Uterus (tissue), 4 donors: ENCODE results near the gene CPSF3. TPM values are rescaled to one million over a fixed set of nuclear protein-coding genes. Genes with fewer than 3 reads are reported as not detected.

Experiments used
- DNase-seq, 2 donors: peaks; one replicate each; pipeline ENCODE4 v3.0.0-alpha.2; 2019 to 2020
- H3K27ac ChIP-seq, 2 donors: fragments of 200-600 bp; sonication (generic); 1 replicate in 1 of 2; 2 replicates in 1 of 2; pipeline ENCODE4 v1.5.1; 2016 to 2018
- H3K27me3 ChIP-seq, 2 donors: fragments of 200-600 bp; sonication (generic); one replicate each; pipeline ENCODE4 v1.5.1; 2018 to 2019; ENCODE audit warnings: control low read depth in 1 of 2
- H3K36me3 ChIP-seq, 2 donors: fragments of 200-600 bp; sonication (generic); one replicate each; pipeline ENCODE4 v1.5.1; 2019; ENCODE audit warnings: control low read depth in 1 of 2
- H3K4me1 ChIP-seq, 2 donors: fragments of 200-600 bp; sonication (generic); one replicate each; pipeline ENCODE4 v1.5.1; 2018 to 2019; ENCODE audit warnings: control low read depth in 1 of 2
- H3K4me3 ChIP-seq, 2 donors: fragments of 200-600 bp; sonication (generic); 1 replicate in 1 of 2; 2 replicates in 1 of 2; pipeline ENCODE4 v1.5.1; 2018 to 2019; ENCODE audit warnings: mild to moderate bottlenecking in 1 of 2
- H3K9me3 ChIP-seq, 2 donors: fragments of 200-600 bp; sonication (generic); one replicate each; pipeline ENCODE4 v1.5.1; 2019; ENCODE audit warnings: control low read depth in 1 of 2
- POLR2A ChIP-seq, 2 donors: fragments of 450-650 bp; IDR thresholded peaks; one replicate each; pipeline ENCODE4 v1.6.1; 2016; ENCODE audit warnings: antibody characterized with exemption in 2 of 2, mild to moderate bottlenecking in 1 of 2, moderate library complexity in 1 of 2
- intact Hi-C: fragments of 100-400 bp; cut with DNase I; formaldehyde crosslinking; loops from one replicate; pipeline ENCODE4 v1.15.1; 2023; ENCODE audit warnings: low total_unique reads
- total RNA-seq, 4 donors: library from RNA; depleted of rRNA in 3 of 4; stranded (reverse); fragments of >200 nt in 3 of 4; gene quantifications; one replicate each; pipeline versions ENCODE4 v1.1.0 to v1.2.4, GENCODE V29; 2014 to 2023
- TF ChIP-seq, protein P1 (sequence below), 4 experiments: fragments of 200-600 bp in 2 of 4; fragments of 450-650 bp in 2 of 4; sonication (generic) in 2 of 4; IDR thresholded peaks; one replicate each; pipeline ENCODE4 v1.5.1; 2016 to 2019; ENCODE audit warnings: antibody characterized with exemption in 4 of 4, mild to moderate bottlenecking in 2 of 4, moderate library complexity in 1 of 4
- donor health status: DM: yes; HTN: yes; CAD: no.

The CPSF3 gene
- total RNA-seq, 4 donors from 2014 or later, result 7.2 to 45.2 (median 30.3) TPM

DNA sequence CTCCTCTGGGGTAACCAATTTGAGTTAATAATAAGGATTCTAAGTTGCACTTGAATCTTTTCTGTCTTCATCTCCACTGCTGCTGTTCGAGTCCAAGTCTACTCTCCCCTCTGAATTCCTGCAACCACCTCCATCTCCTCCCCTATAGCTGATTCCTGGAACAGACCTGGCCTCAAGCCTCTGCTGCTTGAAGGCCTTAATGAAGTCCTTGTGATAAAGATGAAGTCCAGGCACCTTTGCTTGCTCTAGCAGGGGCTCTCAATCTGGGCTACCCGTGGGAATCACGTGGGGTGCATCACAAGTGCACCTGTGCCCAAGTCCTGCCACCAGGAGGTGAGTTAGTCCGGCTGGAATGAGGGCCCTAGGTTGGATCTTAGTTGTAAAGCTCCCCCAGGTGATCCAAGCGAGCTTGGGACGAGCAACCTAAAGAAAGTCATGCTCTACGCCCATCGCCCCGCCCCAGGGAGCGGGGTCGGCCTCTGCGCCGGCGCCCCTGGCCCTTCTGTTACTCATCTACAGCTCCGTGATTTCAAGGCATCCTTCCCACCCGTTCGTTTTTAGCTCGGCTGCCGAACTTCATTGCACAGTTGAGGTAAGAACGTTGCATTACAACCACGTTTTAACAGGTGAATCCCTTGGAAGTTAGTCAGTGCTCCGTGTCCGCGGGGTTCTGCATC is 50.0 kb downstream of the CPSF3 start:
- Histone ChIP-seq H3K4me3 (peak overlapping the region; percentile 83 to 91), H3K4me1 (no peaks in the 10 kb centered on the region), H3K9me3 (no peaks in the 10 kb centered on the region), H3K27ac (peak overlapping the region; percentile 80 to 91), H3K27me3 (no peaks in the 10 kb centered on the region), H3K36me3 (no peaks in the 10 kb centered on the region)
- DNase-seq, result no peak
- intact Hi-C loops, result no loop called here
- TF ChIP-seq, protein P1, sequence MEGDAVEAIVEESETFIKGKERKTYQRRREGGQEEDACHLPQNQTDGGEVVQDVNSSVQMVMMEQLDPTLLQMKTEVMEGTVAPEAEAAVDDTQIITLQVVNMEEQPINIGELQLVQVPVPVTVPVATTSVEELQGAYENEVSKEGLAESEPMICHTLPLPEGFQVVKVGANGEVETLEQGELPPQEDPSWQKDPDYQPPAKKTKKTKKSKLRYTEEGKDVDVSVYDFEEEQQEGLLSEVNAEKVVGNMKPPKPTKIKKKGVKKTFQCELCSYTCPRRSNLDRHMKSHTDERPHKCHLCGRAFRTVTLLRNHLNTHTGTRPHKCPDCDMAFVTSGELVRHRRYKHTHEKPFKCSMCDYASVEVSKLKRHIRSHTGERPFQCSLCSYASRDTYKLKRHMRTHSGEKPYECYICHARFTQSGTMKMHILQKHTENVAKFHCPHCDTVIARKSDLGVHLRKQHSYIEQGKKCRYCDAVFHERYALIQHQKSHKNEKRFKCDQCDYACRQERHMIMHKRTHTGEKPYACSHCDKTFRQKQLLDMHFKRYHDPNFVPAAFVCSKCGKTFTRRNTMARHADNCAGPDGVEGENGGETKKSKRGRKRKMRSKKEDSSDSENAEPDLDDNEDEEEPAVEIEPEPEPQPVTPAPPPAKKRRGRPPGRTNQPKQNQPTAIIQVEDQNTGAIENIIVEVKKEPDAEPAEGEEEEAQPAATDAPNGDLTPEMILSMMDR (IDR thresholded peaks at IDR 0.05), result no peak
- no peak for TF ChIP-seq POLR2A (IDR thresholded peaks at IDR 0.05)

DNA sequence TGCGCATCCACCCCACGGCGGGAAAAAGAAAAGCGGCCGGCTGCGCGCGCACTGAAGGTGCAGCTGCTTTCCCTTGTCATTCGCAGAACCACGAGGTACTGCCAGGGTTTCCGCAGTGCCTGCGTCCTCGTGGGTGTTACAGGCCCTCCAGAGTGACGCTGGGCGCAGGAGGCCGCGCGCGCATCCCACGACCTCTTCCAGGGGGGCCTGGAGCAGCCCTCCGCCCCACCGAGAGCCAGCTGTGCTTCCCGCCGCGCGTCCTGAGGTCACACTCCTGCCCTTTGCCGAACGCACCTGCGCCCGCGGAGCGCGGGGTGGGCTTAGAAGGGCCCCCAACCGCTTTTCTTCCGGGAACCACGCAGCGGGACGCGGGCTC is 50.5 kb downstream of the CPSF3 start:
- TF ChIP-seq, protein P1 (IDR thresholded peaks at IDR 0.05), result no peak
- TF ChIP-seq POLR2A (IDR thresholded peaks at IDR 0.05), result no peak
- DNase-seq, result peak; percentile 52 to 57
- intact Hi-C loops, result no loop called here

DNA sequence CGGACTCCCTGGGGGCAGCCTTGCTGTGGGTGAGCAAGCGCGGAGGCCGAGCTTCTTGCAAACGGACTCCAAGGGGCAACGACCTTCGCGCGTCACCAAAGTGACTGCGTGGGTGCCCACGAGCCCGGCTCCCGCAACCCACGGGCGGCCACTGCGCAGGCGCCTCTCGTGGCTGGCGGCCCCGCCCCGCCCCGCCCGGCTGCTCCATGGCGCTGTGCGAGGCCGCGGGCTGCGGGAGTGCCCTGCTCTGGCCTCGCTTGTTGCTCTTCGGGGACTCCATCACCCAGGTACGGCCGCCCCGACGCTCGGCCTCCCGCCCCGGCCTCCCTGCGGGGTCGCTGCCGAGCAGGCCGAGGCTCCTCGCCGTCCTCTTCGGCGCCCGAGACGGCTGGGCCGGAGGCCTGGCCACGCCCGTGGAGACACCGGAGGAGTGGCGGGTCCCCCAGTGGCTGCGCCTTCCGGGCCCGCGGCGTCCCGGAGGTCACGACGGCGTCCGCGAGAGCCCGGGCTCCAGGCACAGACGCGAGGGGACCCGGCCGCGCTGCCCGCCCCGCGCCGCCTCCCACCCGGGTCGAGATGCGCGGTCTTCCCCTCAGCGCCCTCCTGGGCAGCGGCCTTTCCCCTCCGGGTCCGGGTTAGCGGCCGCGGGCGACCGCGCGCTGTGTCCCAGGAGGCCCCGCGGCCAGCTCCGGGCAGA is 51.1 kb downstream of the CPSF3 start, which contains the start of gene IAH1:
Gene IAH1 (plus strand): TSS at position 191 of the 697 bp plus-strand sequence. CDS start 16 bp downstream, at position 207.
- intact Hi-C loops, result no loop called here
- Histone ChIP-seq H3K27ac (peak within 1 kb of the TSS; percentile 80 to 91), H3K4me3 (peak within 1 kb of the TSS; percentile 83 to 91), H3K27me3 (no peaks in the 10 kb centered on the region), H3K4me1 (no peaks in the 10 kb centered on the region), H3K9me3 (no peaks in the 10 kb centered on the region), H3K36me3 (no peaks in the 10 kb centered on the region)
- DNase-seq, result peak; percentile 48 to 64
- TF ChIP-seq, protein P1 (IDR thresholded peaks at IDR 0.05), result no peak
- TF ChIP-seq POLR2A (IDR thresholded peaks at IDR 0.05), result peak in 1 of 2 donors; percentile 65

More for the DNA sequence above, 50.5 kb downstream of the CPSF3 start:
- Histone ChIP-seq H3K27ac (peak overlapping the region; percentile 80 to 91), H3K36me3 (no peaks in the 10 kb centered on the region), H3K4me3 (peak overlapping the region; percentile 83 to 91), H3K9me3 (no peaks in the 10 kb centered on the region), H3K27me3 (no peaks in the 10 kb centered on the region), H3K4me1 (no peaks in the 10 kb centered on the region)

DNA sequence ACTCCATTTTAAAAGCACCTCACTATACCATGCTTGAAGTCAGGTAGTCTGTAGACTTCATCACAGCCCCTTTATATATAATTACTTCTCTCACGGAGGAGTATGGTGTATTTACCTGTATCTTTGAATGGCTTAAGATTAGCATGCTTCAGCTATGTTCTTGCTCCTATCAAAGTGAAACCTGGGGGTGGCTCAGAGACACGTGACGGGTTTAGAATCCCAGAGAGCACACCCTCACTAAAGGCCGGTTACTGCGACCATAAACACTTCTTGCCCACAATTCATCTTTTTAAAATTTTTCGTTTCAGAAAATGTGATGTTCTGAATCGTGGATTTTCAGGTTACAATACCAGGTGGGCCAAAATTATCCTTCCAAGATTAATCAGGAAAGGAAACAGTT is 54.5 kb downstream of the CPSF3 start:
- intact Hi-C loops, result no loop called here
- no peak for DNase-seq
- no peaks in the 10 kb centered on the region for H3K9me3 ChIP-seq
- no peaks in the 10 kb centered on the region for H3K27me3 ChIP-seq
- H3K4me3 ChIP-seq, result no peak overlapping the region
- no peak overlapping the region for H3K27ac ChIP-seq
- TF ChIP-seq, protein P1 (IDR thresholded peaks at IDR 0.05), result no peak
- no peak for TF ChIP-seq POLR2A (IDR thresholded peaks at IDR 0.05)
- H3K36me3 ChIP-seq, result no peaks in the 10 kb centered on the region
- no peaks in the 10 kb centered on the region for H3K4me1 ChIP-seq

DNA sequence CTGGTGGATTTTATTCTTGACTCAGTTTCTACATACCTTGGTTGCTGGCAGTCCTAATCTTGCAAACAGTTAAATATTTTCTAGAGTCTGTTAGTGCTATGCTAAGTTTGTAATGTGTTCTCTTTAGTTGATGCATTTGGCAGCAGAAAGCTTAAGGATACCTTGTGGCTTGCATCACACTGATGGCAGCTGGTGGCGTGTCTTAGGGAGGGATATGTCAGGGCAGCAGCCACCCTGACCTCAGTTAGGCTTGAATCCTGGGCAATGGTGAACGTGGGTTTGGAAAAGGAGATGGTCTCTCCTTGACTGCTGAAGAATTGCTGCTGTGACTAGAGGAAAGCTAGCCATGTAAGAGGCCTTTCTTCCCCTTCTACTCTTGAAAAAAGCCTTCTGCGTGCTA is 55.1 kb downstream of the CPSF3 start:
- no peak for TF ChIP-seq POLR2A (IDR thresholded peaks at IDR 0.05)
- TF ChIP-seq, protein P1 (IDR thresholded peaks at IDR 0.05), result no peak
- no peak for DNase-seq
- H3K36me3 ChIP-seq, result no peaks in the 10 kb centered on the region
- no peak overlapping the region for H3K27ac ChIP-seq
- H3K9me3 ChIP-seq, result no peaks in the 10 kb centered on the region
- intact Hi-C loops, result no loop called here
- no peaks in the 10 kb centered on the region for H3K27me3 ChIP-seq
- no peaks in the 10 kb centered on the region for H3K4me1 ChIP-seq
- no peak overlapping the region for H3K4me3 ChIP-seq
